ENCODE measurements around the gene MEN1.

DNA sequence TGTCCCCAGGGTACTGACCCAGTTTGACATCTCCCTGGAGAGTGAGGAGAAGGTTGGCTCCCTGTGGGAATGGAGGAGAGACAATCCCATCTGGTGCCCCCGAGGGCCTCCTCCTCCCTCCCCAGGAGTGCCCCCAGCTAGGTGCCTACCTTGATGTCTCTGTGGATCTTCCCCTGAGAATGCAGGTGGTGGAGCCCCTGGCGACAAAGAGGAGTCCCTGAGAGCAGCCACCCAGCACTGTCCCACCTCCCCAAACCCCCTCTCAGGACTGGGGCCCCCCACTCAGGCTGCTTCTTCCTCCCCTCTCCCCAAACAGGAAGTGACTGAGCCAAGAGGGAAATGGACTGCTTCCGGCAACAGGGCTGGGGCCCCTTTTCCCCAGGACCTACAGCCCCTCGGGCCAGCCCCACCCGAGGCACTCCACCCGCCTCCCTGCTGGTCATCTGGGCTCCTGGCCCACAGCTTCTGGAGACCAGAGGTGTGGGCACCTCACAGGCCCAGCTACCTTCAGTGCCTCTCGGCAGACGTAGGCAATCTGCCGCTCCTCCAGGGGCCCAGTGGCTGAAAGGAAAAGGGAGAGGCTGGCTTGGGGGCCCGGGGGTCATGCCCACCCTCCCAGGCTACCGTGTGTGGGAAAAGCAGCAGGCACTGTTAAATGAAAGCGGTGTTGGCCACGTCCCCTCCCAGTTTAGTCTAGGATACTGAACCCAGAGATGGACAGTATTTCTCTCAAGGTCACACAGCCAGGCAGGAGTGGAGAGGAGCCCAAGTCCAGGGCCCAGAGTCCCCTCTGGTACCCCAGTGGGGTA lies 8.6 kb downstream of the MEN1 start:
- TF ChIP-seq, protein P1, sequence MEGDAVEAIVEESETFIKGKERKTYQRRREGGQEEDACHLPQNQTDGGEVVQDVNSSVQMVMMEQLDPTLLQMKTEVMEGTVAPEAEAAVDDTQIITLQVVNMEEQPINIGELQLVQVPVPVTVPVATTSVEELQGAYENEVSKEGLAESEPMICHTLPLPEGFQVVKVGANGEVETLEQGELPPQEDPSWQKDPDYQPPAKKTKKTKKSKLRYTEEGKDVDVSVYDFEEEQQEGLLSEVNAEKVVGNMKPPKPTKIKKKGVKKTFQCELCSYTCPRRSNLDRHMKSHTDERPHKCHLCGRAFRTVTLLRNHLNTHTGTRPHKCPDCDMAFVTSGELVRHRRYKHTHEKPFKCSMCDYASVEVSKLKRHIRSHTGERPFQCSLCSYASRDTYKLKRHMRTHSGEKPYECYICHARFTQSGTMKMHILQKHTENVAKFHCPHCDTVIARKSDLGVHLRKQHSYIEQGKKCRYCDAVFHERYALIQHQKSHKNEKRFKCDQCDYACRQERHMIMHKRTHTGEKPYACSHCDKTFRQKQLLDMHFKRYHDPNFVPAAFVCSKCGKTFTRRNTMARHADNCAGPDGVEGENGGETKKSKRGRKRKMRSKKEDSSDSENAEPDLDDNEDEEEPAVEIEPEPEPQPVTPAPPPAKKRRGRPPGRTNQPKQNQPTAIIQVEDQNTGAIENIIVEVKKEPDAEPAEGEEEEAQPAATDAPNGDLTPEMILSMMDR (IDR thresholded peaks at IDR 0.05): no peak
- TF ChIP-seq EP300 (IDR thresholded peaks at IDR 0.05): no peak
- no peak for TF ChIP-seq POLR2A (IDR thresholded peaks at IDR 0.05)

All from upper lobe of left lung (tissue), 4 donors.